Retinal pigment epithelial cell (primary cell): ENCODE results near the gene MRPS15.
A peak's percentile ranks its signal among the peaks of the same experiment; 100 is the strongest.
"Not testable (repeated sequence)": the region's sequence is repeated elsewhere in the genome, so short reads cannot be mapped to it uniquely, and the experiment has no call there.

ENCODE experiments used
- DNase-seq: peaks from one replicate; pipeline ENCODE4 v3.0.0-alpha.2; 2010; ENCODE audit warnings: low read depth
- H3K4me3 ChIP-seq: 2 replicates; pipeline ENCODE4 v1.5.1; 2011; ENCODE audit warnings: mild to moderate bottlenecking, low read length, control low read depth, moderate library complexity
- TF ChIP-seq, protein P1 (sequence below): conservative IDR thresholded peaks from 2 replicates; pipeline ENCODE4 v1.5.1; 2011; ENCODE audit warnings: low read depth, low read length, control low read depth, inconsistent platforms

Gene MRPS15

DNA sequence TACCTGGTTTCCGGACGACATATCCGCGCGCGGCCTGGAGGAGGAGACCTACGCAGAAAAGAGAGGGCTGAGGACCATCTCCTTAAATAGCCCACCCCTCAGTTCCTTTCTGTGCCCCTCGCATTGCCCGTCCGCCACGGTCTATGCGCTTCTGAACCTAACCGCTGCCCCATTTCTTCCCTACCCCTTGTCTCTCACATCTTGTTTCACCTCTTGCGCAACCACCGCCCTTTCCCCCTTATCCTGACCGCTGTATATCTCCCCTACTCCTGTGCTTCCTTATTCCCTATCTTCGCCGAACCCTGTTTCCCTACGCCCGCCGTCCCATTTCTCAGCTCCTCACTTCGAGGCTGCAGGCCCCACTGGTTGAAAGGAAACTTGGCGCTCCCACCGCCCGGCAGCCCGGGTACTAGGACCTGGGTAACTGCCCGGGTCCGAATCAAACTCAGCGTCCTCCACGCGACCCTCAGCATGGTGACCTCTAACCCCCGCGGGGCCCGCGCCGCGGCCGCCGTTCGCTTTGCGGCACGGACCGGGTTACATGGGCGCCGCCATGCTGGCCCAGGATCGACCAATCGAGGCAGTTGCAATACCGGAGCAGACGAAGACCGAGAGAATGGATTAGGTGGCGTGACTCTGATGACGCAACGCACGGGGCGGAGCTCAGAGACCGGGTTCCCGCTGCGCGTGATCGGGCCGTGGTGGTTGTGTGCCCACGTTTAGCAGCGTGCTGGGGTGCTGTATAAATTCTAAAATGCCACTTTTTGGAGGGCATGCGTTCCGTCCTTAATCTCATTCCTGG, at the start of gene MRPS15:
Gene MRPS15 (minus strand): TSS at position 582 of the 802 bp plus-strand sequence. CDS start 109 bp downstream, at position 473.
- peak; percentile 87 for DNase-seq
- H3K4me3 ChIP-seq: peak within 1 kb of the TSS; percentile 98
- TF ChIP-seq, protein P1, sequence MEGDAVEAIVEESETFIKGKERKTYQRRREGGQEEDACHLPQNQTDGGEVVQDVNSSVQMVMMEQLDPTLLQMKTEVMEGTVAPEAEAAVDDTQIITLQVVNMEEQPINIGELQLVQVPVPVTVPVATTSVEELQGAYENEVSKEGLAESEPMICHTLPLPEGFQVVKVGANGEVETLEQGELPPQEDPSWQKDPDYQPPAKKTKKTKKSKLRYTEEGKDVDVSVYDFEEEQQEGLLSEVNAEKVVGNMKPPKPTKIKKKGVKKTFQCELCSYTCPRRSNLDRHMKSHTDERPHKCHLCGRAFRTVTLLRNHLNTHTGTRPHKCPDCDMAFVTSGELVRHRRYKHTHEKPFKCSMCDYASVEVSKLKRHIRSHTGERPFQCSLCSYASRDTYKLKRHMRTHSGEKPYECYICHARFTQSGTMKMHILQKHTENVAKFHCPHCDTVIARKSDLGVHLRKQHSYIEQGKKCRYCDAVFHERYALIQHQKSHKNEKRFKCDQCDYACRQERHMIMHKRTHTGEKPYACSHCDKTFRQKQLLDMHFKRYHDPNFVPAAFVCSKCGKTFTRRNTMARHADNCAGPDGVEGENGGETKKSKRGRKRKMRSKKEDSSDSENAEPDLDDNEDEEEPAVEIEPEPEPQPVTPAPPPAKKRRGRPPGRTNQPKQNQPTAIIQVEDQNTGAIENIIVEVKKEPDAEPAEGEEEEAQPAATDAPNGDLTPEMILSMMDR: no peak

DNA sequence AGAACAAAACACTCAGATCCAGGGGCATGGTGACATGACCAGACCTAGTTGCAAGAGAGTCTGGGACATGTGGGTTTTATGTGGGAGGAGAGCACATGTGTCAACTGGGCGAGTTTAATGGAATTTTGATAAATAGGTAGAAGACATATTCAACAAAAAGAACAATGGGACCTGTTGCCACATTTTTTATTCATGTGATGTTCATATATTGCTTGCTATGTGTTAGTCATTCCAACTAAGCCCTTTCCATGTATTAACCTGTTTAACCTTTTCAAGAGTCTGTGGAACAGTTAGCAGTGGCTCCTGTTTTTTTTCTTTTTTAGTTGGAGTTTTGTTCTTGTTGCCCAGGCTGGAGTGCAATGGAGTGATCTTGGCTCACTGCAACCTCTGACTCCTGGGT, 48.7 kb upstream of the MRPS15 start:
- no peak overlapping the region for H3K4me3 ChIP-seq
- TF ChIP-seq, protein P1: no peak
- DNase-seq: no peak

DNA sequence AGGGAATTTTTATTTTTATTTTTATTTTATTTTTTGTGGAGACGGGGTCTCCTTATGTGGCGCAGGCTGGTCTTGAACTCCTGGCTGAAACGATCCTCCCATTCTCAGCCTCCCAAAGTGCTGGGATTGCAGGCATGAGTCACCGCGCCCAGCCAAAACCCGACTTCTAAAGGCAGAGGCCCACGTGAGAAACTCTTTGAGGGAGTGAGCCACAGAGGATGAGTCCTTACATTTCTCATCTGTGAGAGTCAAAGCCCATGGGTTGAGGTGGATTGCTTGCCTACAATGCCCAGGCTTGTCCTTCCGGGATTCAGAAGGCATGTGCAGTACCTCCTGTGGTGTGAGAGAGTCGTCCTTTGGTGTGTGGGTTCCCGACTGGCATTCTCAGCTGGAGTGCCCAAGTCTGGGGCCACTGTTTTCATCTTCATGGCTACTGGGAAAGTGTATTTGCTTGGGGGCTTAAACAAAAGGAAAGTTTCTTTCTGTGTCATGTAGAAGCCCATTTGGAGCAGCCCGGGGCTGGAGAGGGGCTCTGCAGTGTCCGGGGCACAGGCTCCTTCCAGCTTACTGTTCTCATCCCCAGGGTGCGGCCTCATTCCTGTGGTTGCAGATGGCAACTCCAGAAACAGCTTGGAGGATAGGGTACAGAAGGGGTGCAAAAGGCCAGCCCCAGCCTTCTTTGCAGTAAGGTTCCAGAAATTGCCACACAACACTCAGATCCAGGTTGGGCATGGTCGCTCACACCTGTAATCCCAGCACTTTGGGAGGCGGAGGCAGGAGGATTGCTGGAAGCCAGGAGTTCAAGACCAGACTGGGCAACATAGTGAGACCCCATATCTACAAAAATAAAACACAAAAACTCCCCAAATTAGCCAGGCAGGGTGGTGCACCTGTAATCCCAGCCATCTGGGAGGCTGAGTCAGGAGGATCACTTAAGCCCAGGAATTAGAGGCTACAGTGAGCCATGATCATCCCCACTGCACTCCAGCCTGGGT, 47.9 kb upstream of the MRPS15 start:
- H3K4me3 ChIP-seq: no peak overlapping the region
- TF ChIP-seq, protein P1: no peak
- no peak for DNase-seq

DNA sequence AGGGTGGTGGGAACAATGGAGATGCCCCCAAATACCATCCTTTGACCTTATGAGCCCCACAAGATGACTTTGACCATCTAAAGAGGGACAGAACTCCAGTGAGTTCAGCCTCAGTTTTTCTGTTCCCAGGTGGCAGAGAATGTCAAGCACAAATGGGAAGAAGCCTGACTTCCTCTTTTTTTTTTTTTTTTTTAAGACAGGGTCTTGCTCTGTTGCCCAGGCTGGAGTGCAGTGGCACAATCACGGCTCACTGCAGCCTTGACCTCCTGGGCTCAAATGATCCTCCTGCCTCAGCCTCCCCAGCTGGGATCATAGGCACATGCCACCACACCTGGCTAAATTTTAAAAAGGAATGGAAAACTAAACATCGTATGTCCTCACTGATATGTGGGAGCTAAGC, 47.0 kb upstream of the MRPS15 start:
- not testable (repeated sequence) for DNase-seq, H3K4me3 ChIP-seq

DNA sequence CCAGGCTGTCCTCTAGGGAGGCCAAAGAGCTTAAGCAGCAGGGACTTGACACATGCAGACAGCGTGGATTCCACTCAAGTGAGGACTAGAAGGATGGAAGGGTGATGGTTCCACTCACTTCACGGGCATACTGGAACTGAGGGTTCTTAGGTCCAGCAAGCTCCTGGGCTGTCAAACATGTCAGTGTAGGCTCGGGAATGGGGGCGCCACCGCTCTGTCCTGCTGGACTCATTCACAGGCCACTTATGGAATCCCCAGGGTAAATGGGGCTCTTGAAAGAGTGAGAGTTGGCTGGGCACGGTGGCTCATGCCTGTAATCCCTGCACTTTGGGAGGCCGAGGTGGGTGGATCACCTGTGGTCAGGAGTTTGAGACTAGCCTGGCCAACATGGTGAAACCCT, 46.2 kb upstream of the MRPS15 start:
- TF ChIP-seq, protein P1: no peak
- no peak overlapping the region for H3K4me3 ChIP-seq
- no peak for DNase-seq

DNA sequence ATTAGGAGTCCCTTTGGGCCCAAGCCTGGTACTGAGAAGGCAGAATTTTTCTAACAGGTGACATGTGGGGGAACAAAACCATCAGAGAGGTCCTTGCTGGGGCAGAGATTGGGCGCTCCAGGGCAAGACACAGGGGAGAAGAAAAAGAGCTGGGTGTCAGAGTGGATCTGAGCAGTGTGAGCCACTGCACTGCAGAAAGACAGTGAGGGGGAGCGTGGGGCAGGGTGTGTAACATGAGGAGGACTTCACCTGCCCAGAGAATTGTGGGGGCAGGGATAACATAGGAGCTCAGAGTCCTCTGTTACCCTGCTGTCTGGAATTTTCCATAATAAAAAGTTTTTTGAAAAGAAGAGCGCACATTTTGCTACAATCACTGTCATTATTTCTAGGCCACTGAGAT, 44.1 kb upstream of the MRPS15 start:
- H3K4me3 ChIP-seq: no peak overlapping the region
- TF ChIP-seq, protein P1: no peak
- no peak for DNase-seq

DNA sequence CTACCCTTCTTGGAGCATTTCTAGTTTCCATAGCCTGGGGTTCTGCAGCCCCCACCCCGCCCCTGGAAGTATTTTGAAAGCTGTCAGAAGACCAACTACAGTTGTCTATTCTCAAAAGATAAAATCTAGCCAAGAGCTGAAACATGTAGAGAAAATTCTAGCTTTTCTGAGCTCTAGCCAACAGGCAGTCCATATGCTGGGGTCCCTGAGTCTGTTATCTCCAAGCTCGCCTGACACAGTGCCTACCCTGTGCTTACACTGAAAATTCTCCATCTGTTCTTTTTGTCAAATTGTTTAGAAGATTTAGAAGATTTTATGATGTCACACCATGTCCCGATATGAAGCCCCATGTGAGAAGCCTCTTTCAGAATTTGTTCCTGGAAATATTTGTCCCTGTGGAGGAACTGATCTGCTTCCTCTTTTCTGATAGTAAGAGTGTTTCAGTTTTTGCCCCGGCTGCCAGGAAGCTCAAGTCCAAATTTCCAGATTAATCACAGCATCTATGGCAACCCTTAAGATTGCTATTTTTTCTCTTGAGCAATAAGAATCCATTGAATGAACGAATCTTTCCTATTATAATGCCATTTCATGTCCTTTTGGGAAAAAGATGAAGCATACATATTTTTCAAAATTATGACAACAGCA, 42.2 kb upstream of the MRPS15 start:
- H3K4me3 ChIP-seq: no peak overlapping the region
- no peak for DNase-seq
- TF ChIP-seq, protein P1: no peak
